Measurements from ENCODE around the gene MDM1. TPM values are rescaled to one million over a fixed set of nuclear protein-coding genes. Genes with fewer than 3 reads are reported as not detected.

Gene MDM1
- total RNA-seq, 3 donors from 2014 or later, result 7.1 to 70.9 (median 11.5) TPM

GRCh38 chr12:68245180-68246021 is 86.8 kb downstream of the MDM1 start:
- Histone ChIP-seq H3K4me1 (ENCODE audit: low read depth) (peaks cover 8% of the 10 kb centered on the region), H3K4me3 (no peak overlapping the region), H3K36me3 (ENCODE audit: low read depth) (no peaks in the 10 kb centered on the region), H3K9me3 (no peaks in the 10 kb centered on the region)
- no peak for ATAC-seq
- intact Hi-C loops (cut with DNase I, micrococcal nuclease), result no loop called here
- DNase-seq, result no peak
- TF ChIP-seq CTCF (IDR thresholded peaks at IDR 0.05), result no peak

Other genes starting within 250 kb of the MDM1 start
- not detected for gene IFNG, start 172.6 kb downstream of the MDM1 start, total RNA-seq
- not detected for gene IL26, start 106.6 kb downstream of the MDM1 start, total RNA-seq
- gene IL22, start 78.8 kb downstream of the MDM1 start, total RNA-seq, result not detected

Data from mucosa of descending colon (tissue), 3 donors.